Right lobe of liver (tissue), 4 donors: ENCODE data around the gene PPAT.

Experiments
- CTCF ChIP-seq, 4 donors: fragments of 200-600 bp in 3 of 4; fragments of 450-650 bp in 1 of 4; IDR thresholded peaks; one replicate each; pipeline versions ENCODE4 v1.5.1 to v1.8.0; 2016 to 2022; ENCODE audit warnings: antibody characterized with exemption in 4 of 4, mild to moderate bottlenecking in 2 of 4
- POLR2A ChIP-seq: fragments of 450-650 bp; IDR thresholded peaks from one replicate; pipeline ENCODE4 v1.6.1; 2017; ENCODE audit warnings: antibody characterized with exemption, mild to moderate bottlenecking
- donor health status: DM: no; HTN: no; CAD: no.
- donor health status: DM: no; HTN: no; CAD: no.
- donor health status: DM: no; HTN: yes; CAD: no.

- peak; percentile 26 to 51 (median 44) for TF ChIP-seq CTCF (IDR thresholded peaks at IDR 0.05)
- TF ChIP-seq POLR2A, result peak; percentile 58
These were observed at the start of gene PPAT for GRCh38 chr4:56435140-56435926.
